COLO668 (cell line): Measurements from ENCODE around the gene POU4F3.
"Not testable (repeated sequence)": the region's sequence is repeated elsewhere in the genome, so short reads cannot be mapped to it uniquely, and the experiment has no call there.

ENCODE experiments used
- DNase-seq: peaks from one replicate; lab custom pipeline; 2025; ENCODE audit not compliant: unreplicated experiment; lab: John Stamatoyannopoulos, UW

Gene POU4F3

GRCh38 chr5:146338774-146339714, at the start of gene POU4F3:
Gene POU4F3 (plus strand): TSS chr5:146338839. CDS start chr5:146339113, 274 bp downstream.
- DNase-seq = no peak

- no peak for DNase-seq
Measured at GRCh38 chr5:146290318-146290717, 48.3 kb upstream of the POU4F3 start.

GRCh38 chr5:146291421-146292074, 47.1 kb upstream of the POU4F3 start:
- no peak for DNase-seq

DNA sequence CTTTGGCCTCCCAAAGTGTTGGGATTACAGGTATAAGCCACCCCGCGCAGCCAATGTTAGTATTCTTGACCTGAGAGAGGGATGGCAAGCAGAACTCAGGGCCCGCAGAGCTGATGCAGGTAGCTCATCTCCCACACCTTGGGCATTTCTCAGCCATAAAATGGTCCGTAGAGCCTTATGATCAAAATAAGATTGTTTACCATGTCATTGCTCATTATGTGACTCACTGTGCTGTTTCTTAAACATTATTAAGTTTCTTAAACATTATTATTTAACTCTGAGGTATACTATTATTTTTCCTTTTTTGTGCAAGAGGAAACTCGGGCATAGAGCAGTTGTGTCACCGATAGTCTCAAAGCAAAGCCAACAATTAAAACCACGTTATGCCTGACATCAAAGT, 42.4 kb upstream of the POU4F3 start:
- no peak for DNase-seq

GRCh38 chr5:146298920-146299319, 39.7 kb upstream of the POU4F3 start:
- DNase-seq = not testable (repeated sequence)

DNA sequence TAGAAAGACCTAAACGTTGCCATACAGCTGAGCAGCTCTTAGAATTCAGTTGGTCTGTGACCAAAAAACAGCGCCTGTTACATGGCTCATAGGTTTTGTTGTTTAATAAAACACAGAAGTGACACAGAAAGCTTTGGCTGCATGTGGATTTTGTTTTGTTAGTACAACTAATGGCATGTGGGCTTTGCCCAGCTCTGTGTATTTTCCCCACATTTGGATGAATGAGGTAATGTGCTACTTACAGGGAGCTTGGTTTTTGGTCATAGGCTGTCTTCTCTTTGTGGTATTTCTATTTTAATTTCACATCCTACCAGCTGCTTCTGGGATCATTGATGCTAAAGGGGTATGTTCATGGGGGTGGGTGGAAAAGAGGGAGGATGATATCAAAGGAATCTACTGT, 37.0 kb upstream of the POU4F3 start:
- DNase-seq = no peak

DNA sequence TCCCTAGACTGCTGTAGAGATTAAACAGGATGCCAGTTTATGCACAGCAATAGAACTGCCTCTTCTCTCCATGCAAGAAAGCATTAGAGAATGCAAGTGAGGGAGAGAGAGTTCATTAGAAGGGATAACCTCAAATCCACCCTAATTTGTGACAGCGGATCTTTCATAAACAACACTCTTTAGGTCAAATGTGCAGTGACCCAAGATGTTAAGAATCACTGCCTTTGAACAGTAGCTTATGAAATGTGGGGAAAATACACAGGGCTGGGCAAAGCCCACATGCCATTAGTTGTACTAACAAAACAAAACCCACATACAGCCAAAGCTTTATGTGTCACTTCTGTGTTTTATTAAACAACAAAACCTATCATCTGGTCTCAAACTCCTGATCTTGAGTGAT, 36.2 kb upstream of the POU4F3 start:
- DNase-seq = no peak

GRCh38 chr5:146306838-146307237, 31.8 kb upstream of the POU4F3 start:
- no peak for DNase-seq

- DNase-seq = no peak
Measured at GRCh38 chr5:146307796-146308195, 30.8 kb upstream of the POU4F3 start.

GRCh38 chr5:146310540-146310939, 28.1 kb upstream of the POU4F3 start:
- no peak for DNase-seq

DNA sequence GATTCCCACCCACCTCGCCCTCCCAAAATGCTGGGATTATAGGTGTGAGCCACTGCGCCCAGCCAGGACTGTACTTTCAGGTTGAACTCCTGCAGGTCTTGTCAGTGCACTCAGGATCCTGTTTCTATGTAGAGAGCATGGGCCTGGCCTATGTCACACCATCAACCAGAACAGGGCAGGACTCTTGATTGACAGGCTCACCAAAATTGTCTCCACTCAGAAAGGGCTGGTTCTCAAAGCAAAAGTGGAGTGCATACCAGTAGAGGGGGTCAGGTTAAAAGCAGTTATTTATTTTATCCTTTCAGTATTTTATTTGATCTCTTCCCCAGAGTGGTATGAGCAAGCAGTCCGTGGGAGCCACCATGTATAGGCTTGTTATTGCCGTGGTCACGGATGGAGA, 27.4 kb upstream of the POU4F3 start:
- DNase-seq = no peak

DNA sequence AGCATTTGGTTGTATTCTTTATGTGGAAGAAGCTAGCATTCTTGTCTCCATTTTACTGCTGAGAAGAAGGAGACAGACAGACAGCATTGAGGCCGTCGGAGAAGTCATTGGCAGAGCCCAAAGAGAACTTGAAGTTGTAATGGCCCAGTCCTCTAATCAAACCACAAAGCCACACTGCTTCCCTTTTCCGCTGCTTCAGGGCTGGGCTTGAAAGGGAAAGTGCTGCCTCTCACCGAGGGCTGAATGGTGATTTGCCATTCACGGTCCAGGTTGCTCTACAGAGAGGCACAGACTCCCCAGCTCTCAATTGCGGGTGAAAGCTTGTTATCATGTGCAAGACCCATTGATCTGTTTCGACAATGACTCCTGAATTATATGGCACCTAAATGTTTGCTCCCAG, 25.6 kb upstream of the POU4F3 start:
- DNase-seq = no peak

DNA sequence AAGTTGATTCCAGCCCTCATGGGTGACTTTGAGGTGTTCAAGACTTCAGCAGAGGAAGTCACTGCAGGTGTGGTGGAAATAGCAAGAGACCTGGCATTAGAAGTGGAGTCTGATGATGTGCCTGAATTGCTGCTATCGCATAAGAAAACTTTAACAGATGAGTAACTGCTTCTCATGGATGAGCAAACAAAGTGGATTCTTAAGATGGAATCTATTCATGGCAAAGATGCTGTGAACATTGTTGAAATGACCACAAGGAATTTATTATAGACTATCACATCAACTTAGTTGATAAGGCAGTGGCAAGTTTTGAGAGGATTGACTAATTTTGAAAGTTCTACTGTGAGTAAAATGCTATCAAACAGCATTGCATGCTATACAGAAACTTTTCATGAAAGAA, 17.1 kb upstream of the POU4F3 start:
- DNase-seq = no peak

- DNase-seq = no peak
Measured at GRCh38 chr5:146327257-146327870, 11.3 kb upstream of the POU4F3 start.

DNA sequence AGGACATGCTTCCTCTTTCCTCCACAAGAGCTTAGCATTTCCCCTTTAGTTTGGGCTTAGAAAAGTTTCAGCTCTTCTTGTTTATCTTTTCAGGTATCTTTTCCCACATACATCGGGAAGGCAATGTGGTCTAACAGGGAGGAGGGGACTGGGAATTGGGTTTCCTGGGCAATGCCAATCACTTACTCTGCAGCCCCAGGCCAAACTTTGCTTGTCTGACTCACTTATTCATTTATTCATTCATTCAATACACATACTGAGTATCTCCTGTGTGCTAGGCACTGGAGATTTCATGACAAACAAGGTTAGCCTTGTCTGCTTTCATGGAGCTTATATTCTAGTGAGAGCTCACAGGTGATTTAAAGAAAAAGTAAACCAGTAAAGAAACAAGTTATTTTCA, 10.7 kb upstream of the POU4F3 start:
- DNase-seq = no peak

DNA sequence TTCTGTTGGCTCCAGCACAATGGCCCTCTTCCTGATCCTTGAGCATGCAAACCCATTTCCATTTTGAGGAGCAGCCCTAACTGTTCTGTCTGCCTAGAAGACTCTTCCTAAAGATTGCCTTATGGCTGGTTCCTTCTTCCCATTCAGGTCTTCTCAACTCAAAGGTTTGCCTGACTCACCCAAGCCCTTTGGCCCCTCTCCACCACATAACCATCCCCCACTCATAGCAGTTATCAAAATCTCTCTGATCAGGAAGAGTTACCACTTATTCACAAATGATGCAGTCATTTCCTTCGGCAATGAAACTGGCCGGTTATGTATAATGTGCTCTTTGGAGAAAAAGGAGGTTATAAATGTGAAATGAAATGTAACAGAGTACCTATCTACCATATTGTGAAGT, 8.9 kb upstream of the POU4F3 start:
- no peak for DNase-seq

- DNase-seq = no peak
Measured at GRCh38 chr5:146331423-146331822, 7.2 kb upstream of the POU4F3 start.

- no peak for DNase-seq
Measured at GRCh38 chr5:146334074-146334533, 4.5 kb upstream of the POU4F3 start.

- DNase-seq = no peak
Measured at GRCh38 chr5:146336197-146336596, 2.4 kb upstream of the POU4F3 start.

DNA sequence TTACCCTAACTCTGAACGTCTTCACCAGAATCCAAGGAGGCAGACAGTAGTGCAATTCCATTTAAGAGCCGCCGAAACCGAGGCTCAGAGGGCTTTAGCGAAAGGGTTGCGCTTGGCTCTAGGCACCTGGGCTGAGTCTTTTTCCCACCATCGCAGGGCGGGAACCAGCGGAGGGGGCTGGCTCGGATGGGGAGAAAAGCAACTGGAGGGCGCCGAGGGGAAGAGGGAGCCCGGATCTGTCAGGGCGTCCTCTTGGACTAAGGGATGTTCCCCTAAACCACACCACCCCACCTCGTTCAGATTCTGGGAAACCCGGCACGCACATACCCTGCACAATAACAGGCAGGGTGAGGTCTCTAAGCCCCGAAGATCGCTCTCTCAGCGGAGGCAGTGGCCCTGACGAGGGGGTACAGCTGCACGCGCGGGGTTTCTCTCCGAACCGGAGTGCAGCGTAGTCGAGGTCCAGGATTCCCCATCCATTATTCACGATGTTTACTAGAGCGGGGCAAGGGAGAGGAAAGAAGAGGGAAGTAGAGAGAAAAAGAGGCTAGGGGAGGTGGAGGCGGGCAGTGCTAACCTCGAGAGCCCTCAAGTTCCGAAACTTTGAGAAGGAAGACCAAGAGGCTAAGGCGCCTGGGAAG, 1.3 kb upstream of the POU4F3 start:
- no peak for DNase-seq

DNA sequence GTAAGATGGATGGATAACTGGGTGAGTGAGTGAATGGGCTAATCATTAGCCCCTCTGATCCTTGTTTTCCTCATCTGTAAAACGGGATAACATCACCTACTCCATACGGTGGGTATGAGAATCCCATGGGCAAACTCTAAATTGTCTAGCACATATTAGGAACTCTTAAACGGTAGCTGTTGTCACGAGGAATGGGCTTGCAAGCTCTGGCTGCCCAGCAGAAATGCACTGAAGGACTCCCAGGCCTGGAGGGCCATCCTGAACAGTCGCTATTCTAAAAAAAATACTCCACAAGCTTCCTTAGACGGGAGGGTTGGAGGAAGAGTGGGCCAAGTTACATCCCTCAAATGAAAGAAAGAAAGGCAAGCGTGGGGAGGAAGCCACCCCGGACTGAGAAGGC, 711 bp upstream of the POU4F3 start:
- no peak for DNase-seq
